Adrenal gland (tissue), 12 donors: Measurements from ENCODE around the gene TICRR. TPM values are rescaled to one million over a fixed set of nuclear protein-coding genes. Genes with fewer than 3 reads are reported as not detected.

Source experiments
- DNase-seq, 7 donors: peaks; one replicate each; pipeline ENCODE4 v3.0.0-alpha.2; 2019 to 2020
- H3K27ac ChIP-seq, 5 donors: fragments of 200-600 bp; sonication (generic) in 4 of 5; 1 replicate in 3 of 5; 2 replicates in 2 of 5; pipeline versions ENCODE4 v1.5.1 to v1.8.0; 2016 to 2020; ENCODE audit warnings: mild to moderate bottlenecking in 1 of 5
- H3K27me3 ChIP-seq: fragments of 200-600 bp; 2 replicates; pipeline ENCODE4 v1.8.0; 2021
- H3K36me3 ChIP-seq, 2 donors: fragments of 200-600 bp; replicated peaks in 1 of 2; 1 replicate in 1 of 2; 2 replicates in 1 of 2; pipeline versions ENCODE4 v1.5.1 to v1.8.0; 2018 to 2022
- H3K4me1 ChIP-seq, 2 donors: fragments of 200-600 bp; replicated peaks in 1 of 2; 1 replicate in 1 of 2; 2 replicates in 1 of 2; pipeline versions ENCODE4 v1.5.1 to v1.8.0; 2018 to 2021
- H3K4me3 ChIP-seq, 4 donors: fragments of 200-600 bp; sonication (generic) in 3 of 4; one replicate each; pipeline ENCODE4 v1.5.1; 2016 to 2018
- H3K9me3 ChIP-seq, 3 donors: fragments of 200-600 bp; sonication (generic) in 1 of 3; replicated peaks in 1 of 3; 1 replicate in 2 of 3; 2 replicates in 1 of 3; pipeline versions ENCODE4 v1.5.1 to v1.8.0; 2016 to 2021
- POLR2A ChIP-seq, 2 donors: fragments of 450-650 bp; IDR thresholded peaks; one replicate each; pipeline ENCODE4 v1.6.1; 2017; ENCODE audit warnings: antibody characterized with exemption in 2 of 2, mild to moderate bottlenecking in 2 of 2, moderate library complexity in 1 of 2
- WGBS, 4 donors: extraction: QIAGEN DNeasy Blood & Tissue Kit in 2 of 4; methylation state at CpG; one replicate each; pipeline versions ENCODE4 v1.1.5 to v1.1.7; 2013 to 2017; 5-methylcytosine and 5-hydroxymethylcytosine counted together
- intact Hi-C, 2 donors: fragments of 100-400 bp; cut with DNase I; formaldehyde crosslinking; loops; one replicate each; pipeline versions ENCODE4 v1.14.1 to v1.15.0; 2022 to 2023
- polyA plus RNA-seq, 3 donors: library from polyadenylated mRNA; stranded (reverse); fragments of 200-250 nt in 2 of 3; fragments of 350-450 nt in 1 of 3; fragmentation: Illumina TruSeq in 1 of 3; extraction: RNeasy Lipid Tissue Mini Kit (QIAGEN cat#74804) in 1 of 3; gene quantifications; one replicate each; pipeline ENCODE4 v1.2.3, GENCODE V29; 2013 to 2014
- total RNA-seq, 9 donors: library from RNA; depleted of rRNA in 4 of 9; stranded (reverse); fragments of >200 nt in 4 of 9; fragments of 120-200 nt in 1 of 9; fragmentation: NEBNext Ultra II Directional in 1 of 9; extraction: Animal tissue kit (Norgen Biotek cat#: 25700) in 1 of 9; gene quantifications; one replicate each; pipeline versions ENCODE4 v1.1.0 to v1.2.4, GENCODE V29; 2013 to 2023
- TF ChIP-seq, protein P1 (sequence below), 6 experiments: fragments of 450-650 bp in 4 of 6; fragments of 200-600 bp in 2 of 6; sonication (generic) in 1 of 6; IDR thresholded peaks; 1 replicate in 5 of 6; 2 replicates in 1 of 6; pipeline versions ENCODE4 v1.5.1 to v1.8.0; 2016 to 2021; ENCODE audit warnings: antibody characterized with exemption in 6 of 6, mild to moderate bottlenecking in 2 of 6, moderate library complexity in 1 of 6
- donor health status: healthy with polysubstance abuse.
- donor health status: Bipolar disorder and iron deficiency.
- donor health status: DM: yes; HTN: yes; CAD: no.
- donor health status: DM: no; HTN: no; CAD: no.
- donor health status: DM: no; HTN: no; CAD: no.
- donor health status: DM: yes; HTN: yes; CAD: no.

Gene TICRR
- total and polyA plus RNA-seq, 12 donors, result 0.10 to 2.4 (median 0.19) TPM; not detected in 1

DNA sequence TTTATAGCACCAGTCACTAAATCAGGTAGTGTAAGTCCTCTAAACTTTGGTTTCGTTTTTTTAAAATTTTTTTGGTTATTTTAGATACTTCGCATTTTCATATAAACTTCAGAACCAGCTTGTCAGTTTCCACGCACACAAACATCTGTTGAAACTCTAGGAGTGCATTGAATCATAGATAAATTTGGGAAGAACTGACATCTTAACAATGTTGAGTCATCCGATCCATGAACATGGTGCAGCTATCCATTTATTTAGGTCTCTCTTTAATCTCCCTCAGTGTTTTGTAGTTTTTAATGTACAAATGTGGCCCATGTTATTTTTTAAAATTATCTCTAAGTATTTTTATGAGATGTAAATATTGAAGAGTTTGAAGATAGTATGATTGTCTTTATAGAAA lies 17.7 kb downstream of the TICRR start:
- TF ChIP-seq, protein P1, sequence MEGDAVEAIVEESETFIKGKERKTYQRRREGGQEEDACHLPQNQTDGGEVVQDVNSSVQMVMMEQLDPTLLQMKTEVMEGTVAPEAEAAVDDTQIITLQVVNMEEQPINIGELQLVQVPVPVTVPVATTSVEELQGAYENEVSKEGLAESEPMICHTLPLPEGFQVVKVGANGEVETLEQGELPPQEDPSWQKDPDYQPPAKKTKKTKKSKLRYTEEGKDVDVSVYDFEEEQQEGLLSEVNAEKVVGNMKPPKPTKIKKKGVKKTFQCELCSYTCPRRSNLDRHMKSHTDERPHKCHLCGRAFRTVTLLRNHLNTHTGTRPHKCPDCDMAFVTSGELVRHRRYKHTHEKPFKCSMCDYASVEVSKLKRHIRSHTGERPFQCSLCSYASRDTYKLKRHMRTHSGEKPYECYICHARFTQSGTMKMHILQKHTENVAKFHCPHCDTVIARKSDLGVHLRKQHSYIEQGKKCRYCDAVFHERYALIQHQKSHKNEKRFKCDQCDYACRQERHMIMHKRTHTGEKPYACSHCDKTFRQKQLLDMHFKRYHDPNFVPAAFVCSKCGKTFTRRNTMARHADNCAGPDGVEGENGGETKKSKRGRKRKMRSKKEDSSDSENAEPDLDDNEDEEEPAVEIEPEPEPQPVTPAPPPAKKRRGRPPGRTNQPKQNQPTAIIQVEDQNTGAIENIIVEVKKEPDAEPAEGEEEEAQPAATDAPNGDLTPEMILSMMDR (IDR thresholded peaks at IDR 0.05), result no peak
- TF ChIP-seq POLR2A (IDR thresholded peaks at IDR 0.05), result no peak
- Histone ChIP-seq H3K27me3 (no peaks in the 10 kb centered on the region), H3K36me3 (no peaks in the 10 kb centered on the region), H3K9me3 (no peaks in the 10 kb centered on the region), H3K4me3 (no peak overlapping the region), H3K4me1 (no peaks in the 10 kb centered on the region), H3K27ac (no peak overlapping the region)
- intact Hi-C loops, result no loop called here
- 94 to 96% (median 95%) methylated on average over 4 of the region's 4 CpGs for WGBS, 4 donors
- no peak for DNase-seq

DNA sequence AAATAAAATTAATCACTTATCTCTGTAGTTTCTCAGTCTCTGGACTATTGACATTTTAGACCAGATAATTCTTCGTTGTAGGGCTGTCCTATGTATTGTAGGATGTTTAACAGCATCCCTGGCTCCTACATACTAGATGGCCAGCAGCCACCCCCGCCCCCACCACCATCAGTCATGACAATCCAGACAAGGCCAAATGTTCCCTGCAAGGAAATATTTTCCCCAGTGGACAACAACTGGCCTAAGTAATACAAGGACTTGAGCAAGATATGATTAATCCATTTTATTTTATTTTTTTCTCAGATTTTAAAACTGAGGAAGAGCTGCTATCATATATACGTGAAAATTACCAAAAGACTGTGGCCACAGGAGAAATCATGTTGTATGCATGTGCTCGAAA lies 23.8 kb downstream of the TICRR start:
- no peaks in the 10 kb centered on the region for H3K27me3 ChIP-seq
- H3K4me1 ChIP-seq, result no peaks in the 10 kb centered on the region
- intact Hi-C loops, result no loop called here
- 58 to 70% (median 67%) methylated on average over 4 of the region's 4 CpGs for WGBS, 4 donors
- H3K4me3 ChIP-seq, result no peak overlapping the region
- TF ChIP-seq POLR2A (IDR thresholded peaks at IDR 0.05), result no peak
- TF ChIP-seq, protein P1 (IDR thresholded peaks at IDR 0.05), result no peak
- H3K9me3 ChIP-seq, result no peaks in the 10 kb centered on the region
- H3K27ac ChIP-seq, result no peak overlapping the region
- DNase-seq, result no peak
- H3K36me3 ChIP-seq, result no peaks in the 10 kb centered on the region

DNA sequence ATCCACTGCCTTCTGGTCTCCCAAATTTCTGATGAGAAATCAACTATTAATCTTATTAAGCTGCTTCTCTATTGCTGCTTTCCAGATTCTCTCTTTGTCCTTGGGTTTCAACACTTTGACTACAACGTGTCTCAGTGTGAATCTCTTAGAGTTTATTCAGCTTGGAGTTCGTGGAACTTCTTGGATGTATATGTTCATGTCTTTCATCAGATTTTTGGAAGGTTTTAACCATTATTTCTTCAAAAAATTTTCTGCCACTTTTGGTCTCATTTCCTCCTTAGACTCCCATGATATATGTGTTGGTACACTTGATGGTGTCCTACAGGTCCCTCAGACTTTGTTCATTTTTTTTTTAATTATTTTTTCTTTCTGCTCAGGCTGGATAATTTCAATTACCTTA lies 36.0 kb downstream of the TICRR start:
- no peaks in the 10 kb centered on the region for H3K4me1 ChIP-seq
- TF ChIP-seq, protein P1 (IDR thresholded peaks at IDR 0.05), result no peak
- no peak for TF ChIP-seq POLR2A (IDR thresholded peaks at IDR 0.05)
- no peaks in the 10 kb centered on the region for H3K27me3 ChIP-seq
- H3K4me3 ChIP-seq, result no peak overlapping the region
- 93 to 98% (median 96%) methylated on average over 2 of the region's 2 CpGs for WGBS, 4 donors
- no peak overlapping the region for H3K27ac ChIP-seq
- DNase-seq, result no peak
- H3K36me3 ChIP-seq, result no peaks in the 10 kb centered on the region
- intact Hi-C loops, result no loop called here
- H3K9me3 ChIP-seq, result no peaks in the 10 kb centered on the region

DNA sequence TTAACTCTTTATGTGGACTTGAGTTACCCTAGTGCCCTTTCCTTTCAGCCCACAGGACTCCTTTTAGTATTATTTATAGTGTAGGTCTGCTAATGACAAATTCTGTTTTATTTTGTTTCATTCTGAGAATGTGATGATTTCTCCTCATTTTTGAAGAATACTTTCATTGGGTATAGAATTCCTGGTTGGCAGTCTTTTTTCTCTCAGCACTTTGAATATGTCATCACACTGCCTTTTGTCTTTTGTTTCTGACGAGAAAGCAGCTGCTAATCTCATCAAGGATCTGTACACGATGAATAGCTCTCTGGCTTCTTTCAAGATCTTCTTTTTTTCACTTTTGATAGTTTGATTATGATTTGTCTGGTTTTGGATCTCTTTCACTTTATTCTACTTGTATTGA lies 37.8 kb downstream of the TICRR start:
- 90 to 97% (median 96%) methylated on average over 2 of the region's 2 CpGs for WGBS, 4 donors
- Histone ChIP-seq H3K9me3 (no peaks in the 10 kb centered on the region), H3K4me3 (no peak overlapping the region), H3K27me3 (no peaks in the 10 kb centered on the region), H3K27ac (no peak overlapping the region), H3K36me3 (no peaks in the 10 kb centered on the region), H3K4me1 (no peaks in the 10 kb centered on the region)
- intact Hi-C loops, result no loop called here
- no peak for TF ChIP-seq POLR2A (IDR thresholded peaks at IDR 0.05)
- TF ChIP-seq, protein P1 (IDR thresholded peaks at IDR 0.05), result no peak
- DNase-seq, result no peak
